Measurements from ENCODE around the gene LRBA.

- no peak for TF ChIP-seq MXI1 (IDR thresholded peaks at IDR 0.05; ENCODE audit: borderline replicate concordance, low read depth, low read length)
- TF ChIP-seq, protein P1, sequence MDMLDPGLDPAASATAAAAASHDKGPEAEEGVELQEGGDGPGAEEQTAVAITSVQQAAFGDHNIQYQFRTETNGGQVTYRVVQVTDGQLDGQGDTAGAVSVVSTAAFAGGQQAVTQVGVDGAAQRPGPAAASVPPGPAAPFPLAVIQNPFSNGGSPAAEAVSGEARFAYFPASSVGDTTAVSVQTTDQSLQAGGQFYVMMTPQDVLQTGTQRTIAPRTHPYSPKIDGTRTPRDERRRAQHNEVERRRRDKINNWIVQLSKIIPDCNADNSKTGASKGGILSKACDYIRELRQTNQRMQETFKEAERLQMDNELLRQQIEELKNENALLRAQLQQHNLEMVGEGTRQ (IDR thresholded peaks at IDR 0.05; ENCODE audit: low read depth, low read length) = no peak
- TF ChIP-seq, protein P2, sequence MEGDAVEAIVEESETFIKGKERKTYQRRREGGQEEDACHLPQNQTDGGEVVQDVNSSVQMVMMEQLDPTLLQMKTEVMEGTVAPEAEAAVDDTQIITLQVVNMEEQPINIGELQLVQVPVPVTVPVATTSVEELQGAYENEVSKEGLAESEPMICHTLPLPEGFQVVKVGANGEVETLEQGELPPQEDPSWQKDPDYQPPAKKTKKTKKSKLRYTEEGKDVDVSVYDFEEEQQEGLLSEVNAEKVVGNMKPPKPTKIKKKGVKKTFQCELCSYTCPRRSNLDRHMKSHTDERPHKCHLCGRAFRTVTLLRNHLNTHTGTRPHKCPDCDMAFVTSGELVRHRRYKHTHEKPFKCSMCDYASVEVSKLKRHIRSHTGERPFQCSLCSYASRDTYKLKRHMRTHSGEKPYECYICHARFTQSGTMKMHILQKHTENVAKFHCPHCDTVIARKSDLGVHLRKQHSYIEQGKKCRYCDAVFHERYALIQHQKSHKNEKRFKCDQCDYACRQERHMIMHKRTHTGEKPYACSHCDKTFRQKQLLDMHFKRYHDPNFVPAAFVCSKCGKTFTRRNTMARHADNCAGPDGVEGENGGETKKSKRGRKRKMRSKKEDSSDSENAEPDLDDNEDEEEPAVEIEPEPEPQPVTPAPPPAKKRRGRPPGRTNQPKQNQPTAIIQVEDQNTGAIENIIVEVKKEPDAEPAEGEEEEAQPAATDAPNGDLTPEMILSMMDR (conservative IDR thresholded peaks at IDR 0.05; ENCODE audit: low read depth, low read length) = no peak
- no peak for TF ChIP-seq BHLHE40 (IDR thresholded peaks at IDR 0.05; ENCODE audit: low read depth, low read length)
- TF ChIP-seq POLR2A (IDR thresholded peaks at IDR 0.05; ENCODE audit: low read depth, low read length) = no peak
- no peak for TF ChIP-seq RCOR1 (IDR thresholded peaks at IDR 0.05; ENCODE audit: insufficient replicate concordance, low read length)
- TF ChIP-seq RAD21 (IDR thresholded peaks at IDR 0.05; ENCODE audit: low read length) = no peak
- no peak for TF ChIP-seq CHD1 (IDR thresholded peaks at IDR 0.05; ENCODE audit: low read depth, low read length)
Measured at GRCh38 chr4:150782921-150783320, 232.2 kb downstream of the LRBA start.
